Breast epithelium (tissue), 3 donors: ENCODE results near the gene CYP39A1.

Source experiments
- POLR2A ChIP-seq: fragments of 450-650 bp; IDR thresholded peaks from one replicate; pipeline ENCODE4 v1.6.1; 2016; ENCODE audit warnings: antibody characterized with exemption, mild to moderate bottlenecking, moderate library complexity
- TF ChIP-seq, protein P1 (sequence below), 3 donors: fragments of 450-650 bp; IDR thresholded peaks; one replicate each; pipeline ENCODE4 v1.5.1; 2016 to 2017; ENCODE audit warnings: antibody characterized with exemption in 3 of 3, mild to moderate bottlenecking in 3 of 3, moderate library complexity in 3 of 3

- TF ChIP-seq POLR2A, result peak; percentile 12
- TF ChIP-seq, protein P1, sequence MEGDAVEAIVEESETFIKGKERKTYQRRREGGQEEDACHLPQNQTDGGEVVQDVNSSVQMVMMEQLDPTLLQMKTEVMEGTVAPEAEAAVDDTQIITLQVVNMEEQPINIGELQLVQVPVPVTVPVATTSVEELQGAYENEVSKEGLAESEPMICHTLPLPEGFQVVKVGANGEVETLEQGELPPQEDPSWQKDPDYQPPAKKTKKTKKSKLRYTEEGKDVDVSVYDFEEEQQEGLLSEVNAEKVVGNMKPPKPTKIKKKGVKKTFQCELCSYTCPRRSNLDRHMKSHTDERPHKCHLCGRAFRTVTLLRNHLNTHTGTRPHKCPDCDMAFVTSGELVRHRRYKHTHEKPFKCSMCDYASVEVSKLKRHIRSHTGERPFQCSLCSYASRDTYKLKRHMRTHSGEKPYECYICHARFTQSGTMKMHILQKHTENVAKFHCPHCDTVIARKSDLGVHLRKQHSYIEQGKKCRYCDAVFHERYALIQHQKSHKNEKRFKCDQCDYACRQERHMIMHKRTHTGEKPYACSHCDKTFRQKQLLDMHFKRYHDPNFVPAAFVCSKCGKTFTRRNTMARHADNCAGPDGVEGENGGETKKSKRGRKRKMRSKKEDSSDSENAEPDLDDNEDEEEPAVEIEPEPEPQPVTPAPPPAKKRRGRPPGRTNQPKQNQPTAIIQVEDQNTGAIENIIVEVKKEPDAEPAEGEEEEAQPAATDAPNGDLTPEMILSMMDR (IDR thresholded peaks at IDR 0.05), result peak in 1 of 3 donors; percentile 7
Measured at GRCh38 chr6:46652603-46653438, at the start of gene CYP39A1, which contains the start of gene SLC25A27.
